Large intestine (tissue), 3 donors: ENCODE measurements around the gene TDO2. TPM values are rescaled to one million over a fixed set of nuclear protein-coding genes. Genes with fewer than 3 reads are reported as not detected.
A peak's percentile ranks its signal among the peaks of the same experiment; 100 is the strongest.

ENCODE experiments used
- DNase-seq, 2 donors: peaks; one replicate each; pipeline versions ENCODE4 v3.0.0 to v3.0.0-alpha.2; 2013
- H3K27ac ChIP-seq: one replicate; pipeline ENCODE4 v1.5.1; 2013; ENCODE audit warnings: low read length
- H3K27me3 ChIP-seq: 2 replicates; pipeline ENCODE4 v1.6.1; 2013; ENCODE audit warnings: low read length; ENCODE audit not compliant: control insufficient read depth, insufficient read depth
- H3K36me3 ChIP-seq: 2 replicates; pipeline ENCODE4 v1.6.1; 2013; ENCODE audit warnings: low read length; ENCODE audit not compliant: control insufficient read depth, insufficient read depth
- H3K4me1 ChIP-seq: one replicate; pipeline ENCODE4 v1.6.1; 2013; ENCODE audit warnings: low read length; ENCODE audit not compliant: control insufficient read depth, insufficient read depth
- H3K4me3 ChIP-seq: one replicate; pipeline ENCODE4 v1.5.1; 2013; ENCODE audit warnings: low read length
- H3K9me3 ChIP-seq: one replicate; pipeline ENCODE4 v1.6.1; 2013; ENCODE audit warnings: mild to moderate bottlenecking, low read depth, low read length, moderate library complexity; ENCODE audit not compliant: control insufficient read depth
- WGBS: methylation state at CpG from one replicate; pipeline ENCODE4 v1.1.5; 2013; ENCODE audit warnings: low lambda C conversion rate; ENCODE audit not compliant: insufficient coverage; 5-methylcytosine and 5-hydroxymethylcytosine counted together
- polyA plus RNA-seq: library from polyadenylated mRNA; unstranded; fragments of 120-200 nt; gene quantifications from one replicate; pipeline ENCODE4 v1.2.1, GENCODE V29; 2013

Gene TDO2
- polyA plus RNA-seq, 1 donor: 7.5 TPM

- Histone ChIP-seq H3K9me3 (peaks cover 7% of the 10 kb centered on the region), H3K4me3 (no peak overlapping the region), H3K27me3 (no peaks in the 10 kb centered on the region), H3K4me1 (peaks cover 27% of the 10 kb centered on the region), H3K27ac (peak overlapping the region; percentile 6), H3K36me3 (no peaks in the 10 kb centered on the region)
- DNase-seq: no peak
- WGBS: 100% methylated on average over 1 of the region's 2 CpGs
These were observed 2.5 kb upstream of the TDO2 start for GRCh38 chr4:155901013-155901412.

- Histone ChIP-seq H3K27me3 (no peaks in the 10 kb centered on the region), H3K4me1 (peaks cover 40% of the 10 kb centered on the region), H3K9me3 (no peaks in the 10 kb centered on the region), H3K4me3 (peak overlapping the region; percentile 23), H3K36me3 (no peaks in the 10 kb centered on the region), H3K27ac (peak overlapping the region; percentile 57)
- DNase-seq: no peak
- 33% methylated on average over 1 of the region's 3 CpGs for WGBS
These were observed 835 bp downstream of the TDO2 start for GRCh38 chr4:155904331-155904730.

GRCh38 chr4:155906554-155907247 is 3.2 kb downstream of the TDO2 start:
- Histone ChIP-seq H3K4me1 (peaks cover 25% of the 10 kb centered on the region), H3K27ac (peak overlapping the region; percentile 39), H3K4me3 (no peak overlapping the region), H3K36me3 (no peaks in the 10 kb centered on the region), H3K27me3 (no peaks in the 10 kb centered on the region), H3K9me3 (no peaks in the 10 kb centered on the region)
- DNase-seq: peak in 1 of 2 donors; percentile 48
- 52% methylated on average over 2 of the region's 6 CpGs for WGBS

GRCh38 chr4:155907556-155907955 is 4.1 kb downstream of the TDO2 start:
- no peaks in the 10 kb centered on the region for H3K27me3 ChIP-seq
- WGBS: no CpG with 5 or more reads among the region's 1 CpG
- H3K4me1 ChIP-seq: peaks cover 25% of the 10 kb centered on the region
- H3K27ac ChIP-seq: peak overlapping the region; percentile 53
- no peak overlapping the region for H3K4me3 ChIP-seq
- DNase-seq: no peak
- no peaks in the 10 kb centered on the region for H3K9me3 ChIP-seq
- H3K36me3 ChIP-seq: no peaks in the 10 kb centered on the region

GRCh38 chr4:155908187-155909139 is 5.0 kb downstream of the TDO2 start:
- WGBS: no CpG with 5 or more reads among the region's 4 CpGs
- H3K36me3 ChIP-seq: no peaks in the 10 kb centered on the region
- H3K4me3 ChIP-seq: no peak overlapping the region
- H3K4me1 ChIP-seq: peaks cover 23% of the 10 kb centered on the region
- H3K27me3 ChIP-seq: no peaks in the 10 kb centered on the region
- H3K27ac ChIP-seq: peak overlapping the region; percentile 53
- DNase-seq: peak in 1 of 2 donors; percentile 63
- no peaks in the 10 kb centered on the region for H3K9me3 ChIP-seq

GRCh38 chr4:155909615-155910226 is 6.2 kb downstream of the TDO2 start:
- DNase-seq: no peak
- Histone ChIP-seq H3K4me3 (no peak overlapping the region), H3K36me3 (no peaks in the 10 kb centered on the region), H3K27ac (no peak overlapping the region), H3K4me1 (peaks cover 19% of the 10 kb centered on the region), H3K27me3 (no peaks in the 10 kb centered on the region), H3K9me3 (no peaks in the 10 kb centered on the region)
- WGBS: 94% methylated on average over 2 of the region's 3 CpGs

GRCh38 chr4:155911905-155912304 is 8.4 kb downstream of the TDO2 start:
- H3K4me1 ChIP-seq: peaks cover 9% of the 10 kb centered on the region
- no peak for DNase-seq
- WGBS: 83% methylated on average over 1 of the region's 1 CpG
- H3K4me3 ChIP-seq: no peak overlapping the region
- no peaks in the 10 kb centered on the region for H3K36me3 ChIP-seq
- H3K9me3 ChIP-seq: no peaks in the 10 kb centered on the region
- no peaks in the 10 kb centered on the region for H3K27me3 ChIP-seq
- no peak overlapping the region for H3K27ac ChIP-seq

- Histone ChIP-seq H3K9me3 (no peaks in the 10 kb centered on the region), H3K36me3 (no peaks in the 10 kb centered on the region), H3K27ac (no peak overlapping the region), H3K4me3 (no peak overlapping the region), H3K4me1 (no peaks in the 10 kb centered on the region), H3K27me3 (no peaks in the 10 kb centered on the region)
- 19% methylated on average over 2 of the region's 5 CpGs for WGBS
- DNase-seq: no peak
These were observed 11.3 kb downstream of the TDO2 start for GRCh38 chr4:155914782-155915181.

- Histone ChIP-seq H3K36me3 (no peaks in the 10 kb centered on the region), H3K27me3 (no peaks in the 10 kb centered on the region), H3K27ac (no peak overlapping the region), H3K4me1 (no peaks in the 10 kb centered on the region), H3K4me3 (no peak overlapping the region), H3K9me3 (no peaks in the 10 kb centered on the region)
- DNase-seq: no peak
- WGBS: no CpG with 5 or more reads among the region's 1 CpG
These were observed 18.1 kb downstream of the TDO2 start for GRCh38 chr4:155921597-155921996.

- H3K27ac ChIP-seq: no peak overlapping the region
- H3K4me1 ChIP-seq: no peaks in the 10 kb centered on the region
- peak in 1 of 2 donors; percentile 17 for DNase-seq
- H3K4me3 ChIP-seq: no peak overlapping the region
- WGBS: 0% methylated on average over 1 of the region's 3 CpGs
- no peaks in the 10 kb centered on the region for H3K27me3 ChIP-seq
- peaks cover 9% of the 10 kb centered on the region for H3K36me3 ChIP-seq
- peaks cover 5% of the 10 kb centered on the region for H3K9me3 ChIP-seq
These were observed 21.1 kb downstream of the TDO2 start for GRCh38 chr4:155924637-155925036.
